Amniotic stem cell (primary cell): ENCODE results near the gene ATXN7.

Experiments
- DNase-seq: peaks from one replicate; lab custom pipeline; 2025; lab: John Stamatoyannopoulos, UW

Gene ATXN7

DNA sequence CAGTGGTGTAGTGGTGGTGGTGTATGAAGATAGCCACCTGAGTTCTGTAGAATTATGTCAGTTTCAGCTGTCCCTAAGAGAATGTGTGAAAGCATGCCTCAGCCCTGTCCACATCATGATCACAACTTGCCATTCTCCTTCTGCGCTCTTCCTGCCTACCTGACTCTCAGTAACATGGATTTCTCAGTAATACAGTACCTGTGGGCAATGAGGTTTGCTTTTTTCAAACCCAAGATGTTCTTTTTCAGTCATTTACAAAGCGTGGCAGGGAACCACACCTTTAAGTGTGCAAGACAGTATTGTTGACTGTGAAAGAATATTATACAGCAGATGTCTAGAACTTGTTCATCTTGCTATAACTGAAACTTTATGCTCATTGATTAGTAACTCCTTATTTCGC, 120.7 kb downstream of the ATXN7 start:
- DNase-seq = no peak

DNA sequence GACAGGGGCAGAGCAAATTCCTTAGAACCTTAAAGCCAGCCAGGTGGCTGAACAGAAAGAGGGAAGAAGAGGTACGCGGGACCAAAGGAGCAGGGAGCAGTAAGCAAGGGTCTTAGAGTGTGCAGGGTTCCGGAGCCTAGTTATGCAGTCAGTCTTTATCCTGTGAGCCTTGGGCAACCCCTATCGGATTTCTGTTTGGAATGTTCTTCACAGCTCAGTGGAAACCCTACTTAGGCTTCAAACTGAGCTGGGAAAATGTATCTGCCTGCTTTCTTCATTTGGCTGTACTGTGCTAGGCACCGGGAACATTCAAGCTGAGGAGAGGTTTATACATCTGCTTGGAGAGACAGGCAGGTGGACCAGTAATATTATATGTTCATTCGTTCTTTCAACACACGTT, 122.5 kb downstream of the ATXN7 start:
- no peak for DNase-seq

DNA sequence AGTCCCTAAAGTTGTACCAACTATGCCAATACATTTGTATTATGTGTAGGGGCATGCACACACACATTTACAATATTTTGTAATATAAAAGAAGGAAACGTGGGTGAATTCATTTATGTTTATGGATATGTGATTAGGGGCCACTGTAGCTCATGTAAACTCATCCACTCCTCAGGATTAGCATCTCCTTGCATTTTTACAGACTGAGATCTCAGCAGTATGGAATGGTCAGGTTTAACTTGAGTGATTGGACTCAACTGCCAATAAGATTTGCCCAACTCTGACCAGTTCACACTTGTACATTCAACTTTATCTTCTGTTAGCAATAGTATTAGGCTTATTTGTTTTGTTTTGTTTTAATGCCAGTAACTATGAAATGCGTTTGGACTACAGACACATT, 123.2 kb downstream of the ATXN7 start:
- DNase-seq = no peak

DNA sequence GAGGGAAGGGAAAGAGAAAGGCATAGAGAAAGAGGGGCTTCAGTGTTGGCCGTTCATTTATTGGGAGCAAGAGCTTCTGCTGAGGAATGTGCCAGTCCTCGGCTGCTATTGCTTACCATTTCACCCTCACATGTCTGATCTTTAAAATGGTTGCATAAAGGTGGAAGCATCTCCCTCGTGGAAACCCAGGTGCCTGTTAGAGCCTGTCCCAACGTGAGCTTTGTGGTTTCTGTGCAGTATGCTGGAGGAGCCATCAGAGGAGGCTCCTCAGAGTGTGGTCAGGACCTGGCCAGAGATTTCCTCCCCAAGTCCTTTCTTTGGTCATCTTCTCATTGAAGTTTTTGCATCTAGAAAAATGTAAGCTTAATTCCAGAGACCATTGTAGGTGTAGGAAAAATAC, 125.3 kb downstream of the ATXN7 start:
- DNase-seq = no peak

DNA sequence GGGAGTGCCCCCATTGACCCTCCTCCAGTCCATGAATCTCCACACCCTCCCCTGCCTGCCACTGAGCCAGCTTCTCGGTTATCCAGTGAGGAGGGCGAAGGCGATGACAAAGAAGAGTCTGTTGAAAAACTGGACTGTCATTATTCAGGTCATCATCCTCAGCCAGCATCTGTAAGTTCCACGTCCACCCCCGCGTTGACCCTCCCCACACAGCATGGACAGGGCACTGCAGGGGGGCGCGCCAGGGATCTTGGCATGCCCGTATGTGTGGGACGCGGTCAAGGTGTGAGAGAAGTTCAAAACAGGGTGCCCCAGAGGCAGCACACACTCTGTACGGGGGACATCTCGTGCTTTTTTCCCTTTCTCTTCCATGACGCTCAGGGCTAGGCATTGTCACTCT, 126.5 kb downstream of the ATXN7 start:
- DNase-seq = no peak

GRCh38 chr3:63990733-63991132, 127.1 kb downstream of the ATXN7 start:
- DNase-seq = no peak

- no peak for DNase-seq
Observed at GRCh38 chr3:63991666-63992065, 128.0 kb downstream of the ATXN7 start.

GRCh38 chr3:63992516-63993209, 129.0 kb downstream of the ATXN7 start:
- no peak for DNase-seq

DNA sequence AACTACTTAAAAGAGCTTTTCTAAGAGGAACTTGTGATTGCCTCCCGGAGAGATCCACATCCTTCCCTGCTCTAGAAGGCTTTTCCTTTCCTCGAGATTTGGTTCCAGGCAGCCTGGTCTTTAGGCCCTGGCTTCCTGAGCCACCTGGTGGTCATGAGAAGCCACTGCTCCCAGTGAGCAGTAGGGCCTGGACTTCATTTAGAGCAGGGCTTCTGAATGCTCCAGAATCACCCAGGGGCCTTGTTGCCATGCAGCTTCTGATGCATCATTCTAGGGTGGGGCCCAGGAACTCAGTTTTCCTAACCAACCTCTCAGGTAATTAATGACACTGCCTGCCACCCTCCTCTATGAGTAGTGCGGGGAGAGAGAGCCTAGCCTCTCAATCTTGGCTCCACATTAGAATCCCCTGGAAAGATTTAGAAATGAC, 130.0 kb downstream of the ATXN7 start:
- peak; percentile 57 for DNase-seq

DNA sequence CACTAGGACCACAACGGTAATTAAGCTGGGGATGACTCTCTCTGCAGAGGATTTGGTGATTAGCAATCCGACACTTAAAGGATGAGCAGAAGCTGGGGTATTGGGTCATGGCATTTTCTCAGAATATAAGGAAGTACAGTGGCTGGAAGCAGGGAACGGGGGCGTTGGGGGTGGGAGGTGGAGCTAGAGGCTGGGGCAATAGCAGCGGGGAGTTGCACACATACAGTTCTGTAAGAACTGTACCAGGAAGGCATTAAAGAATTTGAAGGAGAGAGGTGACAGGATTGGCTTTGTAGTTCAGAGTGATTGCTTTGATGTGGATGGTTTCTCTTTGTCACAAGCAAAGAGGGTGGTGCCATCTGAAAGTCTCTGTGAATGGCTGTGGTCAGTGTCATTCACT, 131.4 kb downstream of the ATXN7 start:
- DNase-seq = no peak

- no peak for DNase-seq
Observed at GRCh38 chr3:63998852-63999754, 135.4 kb downstream of the ATXN7 start.

DNA sequence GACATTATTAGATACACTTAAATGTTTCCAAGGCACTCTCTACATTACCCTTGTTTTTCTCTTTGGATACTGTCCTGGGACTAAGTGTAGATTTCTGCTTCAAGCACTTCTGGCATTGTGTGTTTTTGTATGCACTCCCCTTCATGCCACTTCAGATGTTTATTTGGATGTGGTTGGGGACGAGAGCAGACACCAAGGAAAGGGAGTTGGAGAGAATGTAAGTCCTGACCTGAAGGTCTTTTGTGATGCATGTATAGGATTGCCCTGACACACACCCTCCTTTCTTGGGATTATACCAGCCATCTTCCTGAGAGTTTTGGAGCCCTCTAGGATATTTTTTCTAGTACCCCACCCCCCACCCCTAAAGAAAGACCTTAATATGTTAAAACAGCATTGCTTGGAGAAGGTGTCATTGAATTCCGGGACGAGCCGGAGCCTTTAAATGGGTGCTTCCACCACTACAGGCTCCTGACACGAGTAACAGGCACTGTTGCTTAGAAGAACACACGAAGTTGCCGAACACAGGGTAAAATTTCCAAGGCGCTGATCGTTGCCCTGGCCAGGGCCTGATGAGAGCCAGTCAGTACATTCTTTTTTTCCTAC, 136.9 kb downstream of the ATXN7 start:
- no peak for DNase-seq

DNA sequence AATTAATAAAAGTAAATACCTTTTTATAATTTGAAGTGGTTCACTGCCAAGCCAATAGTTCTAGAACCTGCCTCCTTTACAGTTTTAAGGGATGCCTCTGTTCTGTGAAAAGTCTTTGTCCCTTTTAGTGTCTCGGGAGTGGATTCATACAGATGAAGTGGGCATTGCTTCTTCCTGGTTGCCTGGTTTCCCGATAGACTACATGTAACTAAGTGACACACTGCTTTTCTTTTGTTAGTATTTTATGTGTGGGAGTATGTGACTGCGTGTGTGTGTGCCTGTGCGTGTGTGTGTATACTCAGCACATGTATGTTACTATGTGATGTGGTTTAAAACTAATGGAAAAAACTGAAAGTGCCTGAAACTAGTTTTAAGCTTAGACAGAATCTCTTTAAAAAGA, 138.6 kb downstream of the ATXN7 start:
- DNase-seq = no peak

DNA sequence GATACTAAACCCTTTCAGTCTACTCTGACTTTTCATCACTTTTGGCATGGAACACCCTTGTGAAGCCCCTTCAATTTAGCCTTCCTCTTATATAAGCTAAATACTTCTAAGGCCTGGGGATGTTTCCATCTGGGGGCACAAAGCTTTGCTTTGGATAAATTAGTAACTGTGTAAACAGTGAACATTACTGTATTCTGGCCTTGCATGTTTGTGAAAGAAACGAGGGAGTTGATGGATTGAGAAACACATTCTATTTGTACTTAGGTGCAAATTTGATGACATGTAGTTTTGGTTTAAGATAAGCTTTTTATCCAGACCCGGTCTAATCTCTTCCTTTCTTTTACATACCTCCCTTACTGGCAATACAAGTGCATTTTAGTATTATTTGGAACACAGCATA, 139.9 kb downstream of the ATXN7 start:
- DNase-seq = no peak

DNA sequence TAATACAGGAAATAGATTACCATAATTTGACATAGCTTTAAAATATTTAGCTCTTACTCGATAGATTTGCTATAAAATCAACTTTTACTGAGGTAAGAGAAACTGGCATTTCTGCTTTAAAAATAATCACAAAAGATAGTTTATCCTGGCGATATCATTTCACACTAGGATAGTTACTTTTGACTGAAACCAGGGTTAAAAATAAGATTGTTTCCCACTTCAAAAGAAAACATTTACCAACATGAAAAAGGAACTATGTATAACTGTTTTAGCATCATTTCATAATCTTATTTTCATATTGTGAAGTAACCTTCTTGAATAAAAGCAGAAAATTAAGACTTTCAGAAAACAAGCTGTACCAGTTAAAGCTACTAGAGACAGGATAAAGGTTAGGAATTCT, 144.3 kb downstream of the ATXN7 start:
- DNase-seq = no peak

DNA sequence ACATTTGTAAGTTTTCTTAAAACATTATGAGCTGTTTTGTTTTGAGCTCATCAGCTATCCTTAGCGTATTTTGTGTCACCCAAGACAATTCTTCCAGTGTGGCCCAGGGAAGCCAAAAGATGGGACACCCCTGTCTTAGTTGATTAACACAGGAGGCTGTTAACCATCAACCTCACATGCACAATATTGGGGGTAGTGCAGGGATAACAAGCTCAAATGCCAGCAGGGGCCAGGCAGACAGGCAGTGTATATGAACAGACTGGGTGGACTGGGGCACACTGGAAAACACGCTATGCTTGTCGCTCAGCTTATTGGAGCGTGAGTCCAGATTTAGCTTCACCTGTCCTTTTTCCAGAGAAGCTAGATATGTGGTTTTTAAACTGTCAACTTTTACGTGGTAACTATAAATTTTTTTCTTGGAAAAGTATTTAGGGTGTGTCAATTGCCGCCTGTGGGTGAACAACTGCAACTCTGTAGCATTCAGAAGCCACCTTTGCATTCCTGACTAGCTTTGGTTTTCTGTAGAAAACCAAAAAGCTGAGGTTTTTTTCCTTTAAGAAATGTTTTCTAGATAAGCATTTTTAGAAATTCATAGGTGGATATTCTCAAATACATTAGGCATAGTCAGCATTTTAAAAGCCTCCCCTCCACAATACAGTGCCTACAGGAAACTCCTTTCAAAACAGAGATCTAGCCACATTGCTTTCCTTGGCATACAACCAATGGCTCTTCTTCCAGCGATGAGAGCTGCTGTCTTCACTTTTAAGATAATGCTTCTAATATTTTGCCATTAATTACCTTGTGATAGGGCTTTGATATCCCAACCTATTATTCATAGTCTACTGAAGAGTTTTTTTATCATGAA, 145.1 kb downstream of the ATXN7 start:
- DNase-seq = no peak

DNA sequence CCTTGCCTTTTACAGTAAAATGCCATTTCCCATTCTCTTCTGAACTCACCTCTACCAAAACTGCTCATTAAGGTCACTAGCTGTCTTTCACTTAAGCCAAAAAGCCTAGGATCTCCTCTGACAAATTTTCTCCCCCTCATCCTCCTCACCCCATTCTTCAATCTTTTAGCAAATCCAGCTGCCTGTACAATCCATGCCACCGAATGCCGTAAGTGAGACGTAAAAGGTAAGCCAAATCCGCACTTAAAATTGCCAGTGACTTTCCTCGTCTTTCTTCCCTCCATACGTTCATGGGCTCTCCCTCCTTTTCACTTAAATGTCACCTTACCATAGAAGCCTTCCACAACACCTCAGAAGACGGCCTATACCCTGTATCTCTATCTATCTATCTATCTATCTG, 145.9 kb downstream of the ATXN7 start:
- no peak for DNase-seq

DNA sequence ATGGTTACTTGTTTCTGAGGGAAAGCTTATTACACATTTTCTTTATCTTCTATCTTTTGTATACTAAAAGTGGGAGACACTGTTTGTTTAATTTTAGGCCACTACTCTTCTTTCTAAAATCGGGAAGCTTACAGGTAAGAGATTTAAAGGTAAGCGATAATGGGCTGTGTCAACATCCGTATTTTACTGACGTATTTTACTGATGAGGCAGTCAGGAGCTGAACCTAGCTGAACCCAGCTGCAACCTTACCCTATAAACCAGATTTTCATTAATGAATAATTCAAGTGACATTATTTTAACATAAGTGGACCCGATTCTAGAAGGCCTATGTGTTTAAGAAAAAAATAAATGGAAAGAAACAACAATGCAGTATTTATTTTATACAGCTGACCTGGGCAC, 146.5 kb downstream of the ATXN7 start:
- no peak for DNase-seq

DNA sequence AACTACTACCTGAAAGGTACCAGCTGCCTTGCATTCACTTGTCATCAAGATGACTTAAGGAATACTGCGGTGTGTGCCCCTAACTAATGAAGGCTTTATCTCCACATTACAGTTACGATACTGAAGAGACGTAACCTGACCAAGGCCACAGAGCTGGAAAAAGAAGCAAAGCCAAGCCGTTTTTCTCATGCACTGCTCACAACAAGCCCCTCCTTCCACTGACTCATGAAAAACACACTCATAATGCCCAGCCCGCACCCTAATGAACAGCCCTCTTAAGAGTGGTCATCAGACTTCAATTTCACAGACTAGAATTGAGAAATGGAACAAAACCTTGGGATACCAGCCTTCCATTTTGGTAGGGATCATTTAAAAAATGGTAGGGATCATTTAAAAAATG, 148.0 kb downstream of the ATXN7 start:
- peak; percentile 38 for DNase-seq

- no peak for DNase-seq
Observed at GRCh38 chr3:64016941-64017620, 153.4 kb downstream of the ATXN7 start.

GRCh38 chr3:64019271-64019670, 155.6 kb downstream of the ATXN7 start:
- DNase-seq = no peak

GRCh38 chr3:64019879-64020278, 156.2 kb downstream of the ATXN7 start:
- DNase-seq = no peak
